Mucosa of stomach (tissue), 1 donor: ENCODE measurements around the gene C1orf167.

ENCODE experiments used
- H3K27me3 ChIP-seq: one replicate; pipeline ENCODE4 v1.7.0; 2013; ENCODE audit warnings: mild to moderate bottlenecking, low read length; ENCODE audit not compliant: control insufficient read depth, insufficient read depth
- H3K36me3 ChIP-seq: one replicate; pipeline ENCODE4 v1.7.0; 2013; ENCODE audit warnings: low read length; ENCODE audit not compliant: control insufficient read depth, insufficient read depth
- H3K4me1 ChIP-seq: one replicate; pipeline ENCODE4 v1.7.0; 2013; ENCODE audit warnings: mild to moderate bottlenecking, low read length; ENCODE audit not compliant: control insufficient read depth, insufficient read depth
- H3K4me3 ChIP-seq: one replicate; pipeline ENCODE4 v1.7.0; 2013; ENCODE audit warnings: low read length
- H3K9ac ChIP-seq: one replicate; pipeline ENCODE4 v1.7.0; 2013; ENCODE audit warnings: mild to moderate bottlenecking, low read length, moderate library complexity
- H3K9me3 ChIP-seq: one replicate; pipeline ENCODE4 v1.7.0; 2013; ENCODE audit warnings: mild to moderate bottlenecking, low read length, moderate library complexity; ENCODE audit not compliant: control insufficient read depth
- donor health status: Pancreatic carcinoma.

The C1orf167 gene

DNA sequence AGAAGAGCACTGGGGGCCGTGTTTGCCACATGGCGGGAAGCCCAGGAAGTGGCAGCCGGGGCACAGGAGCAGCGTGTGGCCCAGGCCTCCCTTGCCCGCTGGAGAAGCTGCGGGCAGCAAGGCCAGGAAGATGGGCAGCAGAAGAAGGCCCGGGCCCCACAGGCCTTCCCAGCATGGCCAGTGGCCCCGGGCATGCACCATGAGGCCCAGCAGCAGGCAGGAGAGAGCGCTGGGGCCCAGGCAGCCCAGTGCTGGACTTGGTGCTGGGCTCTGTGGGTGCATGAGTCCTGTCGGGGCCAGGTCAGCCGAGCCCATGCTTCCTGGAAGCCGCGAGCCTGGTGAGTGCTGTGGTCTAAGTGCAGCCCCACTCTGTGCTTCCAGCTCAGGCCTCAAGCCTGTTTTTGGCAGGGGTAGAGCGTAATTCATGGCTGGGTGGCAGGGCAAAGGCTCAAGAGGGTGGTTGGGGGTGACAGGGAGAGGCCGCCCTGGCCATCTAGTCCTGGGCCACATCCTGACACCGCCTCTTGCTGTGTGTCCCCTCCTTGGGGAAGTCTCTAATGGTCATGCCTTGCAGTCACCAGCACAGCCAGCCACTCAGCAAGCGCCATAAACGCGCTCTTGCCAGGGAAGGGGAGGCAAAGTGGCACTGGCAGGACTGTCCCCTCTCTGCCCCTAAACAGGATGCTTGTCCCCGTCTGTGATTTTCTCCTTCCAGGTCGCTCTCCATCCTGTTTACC lies 22.4 kb downstream of the C1orf167 start:
- H3K4me1 ChIP-seq: peaks cover 50% of the 10 kb centered on the region
- H3K36me3 ChIP-seq: no peaks in the 10 kb centered on the region
- no peaks in the 10 kb centered on the region for H3K27me3 ChIP-seq
- H3K9me3 ChIP-seq: no peaks in the 10 kb centered on the region
- peak overlapping the region; percentile 53 for H3K9ac ChIP-seq
- H3K4me3 ChIP-seq: no peak overlapping the region

GRCh38 chr1:11784993-11785769 lies 23.2 kb downstream of the C1orf167 start:
- no peaks in the 10 kb centered on the region for H3K27me3 ChIP-seq
- H3K4me3 ChIP-seq: peak overlapping the region; percentile 41
- peaks cover 7% of the 10 kb centered on the region for H3K36me3 ChIP-seq
- H3K4me1 ChIP-seq: peaks cover 57% of the 10 kb centered on the region
- peak overlapping the region; percentile 53 for H3K9ac ChIP-seq
- H3K9me3 ChIP-seq: no peaks in the 10 kb centered on the region

GRCh38 chr1:11786168-11786567 lies 24.2 kb downstream of the C1orf167 start:
- H3K27me3 ChIP-seq: no peaks in the 10 kb centered on the region
- no peak overlapping the region for H3K4me3 ChIP-seq
- no peak overlapping the region for H3K9ac ChIP-seq
- peaks cover 67% of the 10 kb centered on the region for H3K4me1 ChIP-seq
- H3K36me3 ChIP-seq: peaks cover 11% of the 10 kb centered on the region
- H3K9me3 ChIP-seq: no peaks in the 10 kb centered on the region

DNA sequence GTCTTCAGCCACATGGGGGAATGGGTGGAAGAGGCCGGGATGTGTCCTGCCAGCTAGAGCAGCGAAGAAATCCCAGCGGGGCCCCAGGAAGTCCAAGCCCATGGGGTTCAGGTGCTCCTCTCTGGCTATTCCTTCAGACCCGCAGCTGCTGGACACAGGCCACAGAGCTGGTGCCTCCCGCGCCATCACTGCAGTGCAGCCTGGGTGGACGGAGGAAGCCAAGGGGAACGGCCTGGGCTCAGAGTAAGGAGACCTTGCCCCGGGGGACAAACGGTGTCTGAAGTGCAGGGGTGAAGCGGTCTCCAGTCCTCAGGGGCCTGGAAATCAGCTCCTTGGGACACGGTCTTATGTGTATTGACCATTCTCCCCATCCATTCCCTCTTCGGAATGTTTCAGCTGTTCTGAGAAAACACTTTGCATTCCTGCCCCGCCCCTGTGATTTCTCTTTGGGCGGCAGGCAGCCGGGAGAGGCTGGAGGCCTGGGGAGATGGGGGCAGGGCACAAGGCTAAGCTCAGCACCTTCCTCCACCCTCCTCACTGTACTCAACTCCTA lies 25.3 kb downstream of the C1orf167 start:
- Histone ChIP-seq H3K4me1 (peaks cover 79% of the 10 kb centered on the region), H3K4me3 (no peak overlapping the region), H3K27me3 (no peaks in the 10 kb centered on the region), H3K36me3 (peaks cover 15% of the 10 kb centered on the region), H3K9ac (peak overlapping the region; percentile 56), H3K9me3 (no peaks in the 10 kb centered on the region)

DNA sequence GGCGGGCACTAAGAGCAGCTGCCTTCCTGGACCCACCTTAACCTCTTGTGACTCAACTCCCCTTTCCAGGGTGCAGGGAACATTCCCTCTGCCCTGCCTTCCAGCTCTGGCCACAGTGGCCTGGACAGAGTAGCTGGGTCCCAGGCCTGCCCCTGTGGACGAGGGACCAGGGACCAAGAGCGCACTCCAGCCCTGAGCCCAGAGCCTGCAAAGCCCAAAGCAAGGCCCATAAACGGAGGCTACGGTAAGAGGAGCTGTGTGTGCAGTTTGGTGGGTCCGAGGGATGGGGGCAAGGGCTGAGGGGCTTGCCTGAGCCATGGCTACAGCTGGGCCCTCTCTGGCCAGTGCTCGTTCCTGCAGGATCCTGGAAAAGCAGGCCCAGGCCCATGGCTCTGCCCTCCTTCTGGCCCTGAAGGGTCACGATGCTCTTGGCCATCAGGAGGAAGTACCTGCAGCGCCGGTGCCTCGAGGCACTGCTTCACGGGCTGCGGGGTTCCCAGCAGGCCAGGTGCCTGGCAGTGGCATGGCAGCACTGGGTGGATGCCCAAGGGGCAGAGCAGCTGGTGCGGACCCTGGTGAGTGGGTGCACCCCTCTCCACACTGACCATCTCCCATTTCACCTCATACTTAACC lies 25.9 kb downstream of the C1orf167 start:
- Histone ChIP-seq H3K9me3 (no peaks in the 10 kb centered on the region), H3K36me3 (peaks cover 15% of the 10 kb centered on the region), H3K4me1 (peaks cover 83% of the 10 kb centered on the region), H3K27me3 (no peaks in the 10 kb centered on the region), H3K9ac (peak overlapping the region; percentile 56), H3K4me3 (no peak overlapping the region)

DNA sequence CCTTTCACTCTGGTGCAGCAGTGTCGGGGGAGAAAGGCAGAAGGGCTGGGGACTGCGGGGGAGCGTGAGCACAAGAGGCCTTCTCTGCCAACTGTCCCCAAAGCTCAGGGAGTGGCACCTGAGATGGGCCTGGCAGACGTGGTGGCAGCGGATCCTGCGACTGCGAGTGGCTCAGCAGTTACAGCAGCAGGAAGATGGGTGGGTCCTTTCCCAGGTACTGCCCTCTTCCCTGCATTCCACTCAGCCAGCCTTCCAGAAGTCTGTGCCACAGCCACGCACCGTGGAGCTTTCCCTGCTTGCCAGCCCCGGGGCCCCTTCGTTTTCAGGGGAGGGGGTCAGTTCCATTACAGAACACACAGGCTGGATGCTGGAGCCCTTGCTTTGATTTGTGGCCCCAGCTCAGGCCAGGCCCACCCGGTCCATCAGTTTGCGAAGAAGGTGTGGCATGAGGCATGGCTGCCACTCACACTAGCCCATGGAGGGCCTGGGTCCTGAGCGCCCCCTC lies 26.6 kb downstream of the C1orf167 start:
- Histone ChIP-seq H3K36me3 (peaks cover 15% of the 10 kb centered on the region), H3K9me3 (no peaks in the 10 kb centered on the region), H3K9ac (peak overlapping the region; percentile 18), H3K27me3 (no peaks in the 10 kb centered on the region), H3K4me3 (no peak overlapping the region), H3K4me1 (peaks cover 83% of the 10 kb centered on the region)

DNA sequence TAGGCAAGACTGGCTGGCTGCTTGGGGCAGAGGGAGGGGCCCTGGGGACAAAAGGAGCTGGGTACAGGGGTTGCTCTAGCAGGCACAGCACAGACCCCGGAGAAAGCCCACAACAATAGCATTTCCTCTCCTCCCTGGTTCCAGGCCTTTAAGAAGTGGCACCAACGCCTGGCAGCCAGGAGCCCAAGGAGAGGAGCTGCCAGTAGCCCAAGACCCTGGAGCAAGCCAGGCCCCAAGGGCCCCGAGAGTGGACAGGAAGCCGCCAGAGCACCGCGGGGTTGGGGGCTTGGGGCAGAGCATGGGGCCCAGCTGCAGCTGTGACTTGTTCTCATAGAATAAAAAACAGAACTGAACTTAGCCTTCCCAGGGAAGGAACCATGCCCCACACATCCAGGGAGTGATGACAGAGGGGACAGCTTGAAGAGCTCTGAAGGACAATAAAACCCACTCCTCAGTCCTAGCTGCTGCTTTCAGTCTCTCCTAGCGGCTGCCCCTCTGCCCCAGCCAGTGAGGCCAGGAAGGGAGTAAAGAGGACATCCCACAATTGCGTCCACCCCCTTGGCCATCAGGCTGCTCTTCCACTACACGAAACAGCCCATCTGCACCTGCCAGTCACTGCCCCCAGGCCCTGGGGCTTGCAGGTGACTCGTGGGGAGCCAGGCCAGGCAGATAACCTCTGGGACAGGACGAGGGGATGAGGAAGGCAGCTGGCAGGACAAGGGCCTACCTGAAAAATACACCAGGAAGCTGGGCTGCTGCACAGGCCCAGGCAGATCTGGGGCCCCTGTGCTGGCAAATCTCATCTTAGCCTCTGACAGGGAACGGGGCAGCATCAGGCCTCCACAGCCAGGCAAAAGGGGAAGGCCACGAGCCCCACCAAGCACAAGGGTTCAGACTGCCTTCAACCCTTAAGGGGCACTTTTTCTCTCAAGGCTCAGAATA lies 27.4 kb downstream of the C1orf167 start:
- H3K4me1 ChIP-seq: peaks cover 83% of the 10 kb centered on the region
- no peak overlapping the region for H3K4me3 ChIP-seq
- peaks cover 23% of the 10 kb centered on the region for H3K36me3 ChIP-seq
- H3K9ac ChIP-seq: peak overlapping the region; percentile 54
- no peaks in the 10 kb centered on the region for H3K9me3 ChIP-seq
- no peaks in the 10 kb centered on the region for H3K27me3 ChIP-seq

- Histone ChIP-seq H3K4me1 (peaks cover 74% of the 10 kb centered on the region), H3K4me3 (no peak overlapping the region), H3K36me3 (peaks cover 31% of the 10 kb centered on the region), H3K9ac (peak overlapping the region; percentile 54), H3K9me3 (no peaks in the 10 kb centered on the region), H3K27me3 (no peaks in the 10 kb centered on the region)
Observed at GRCh38 chr1:11790101-11790879, 28.3 kb downstream of the C1orf167 start.

DNA sequence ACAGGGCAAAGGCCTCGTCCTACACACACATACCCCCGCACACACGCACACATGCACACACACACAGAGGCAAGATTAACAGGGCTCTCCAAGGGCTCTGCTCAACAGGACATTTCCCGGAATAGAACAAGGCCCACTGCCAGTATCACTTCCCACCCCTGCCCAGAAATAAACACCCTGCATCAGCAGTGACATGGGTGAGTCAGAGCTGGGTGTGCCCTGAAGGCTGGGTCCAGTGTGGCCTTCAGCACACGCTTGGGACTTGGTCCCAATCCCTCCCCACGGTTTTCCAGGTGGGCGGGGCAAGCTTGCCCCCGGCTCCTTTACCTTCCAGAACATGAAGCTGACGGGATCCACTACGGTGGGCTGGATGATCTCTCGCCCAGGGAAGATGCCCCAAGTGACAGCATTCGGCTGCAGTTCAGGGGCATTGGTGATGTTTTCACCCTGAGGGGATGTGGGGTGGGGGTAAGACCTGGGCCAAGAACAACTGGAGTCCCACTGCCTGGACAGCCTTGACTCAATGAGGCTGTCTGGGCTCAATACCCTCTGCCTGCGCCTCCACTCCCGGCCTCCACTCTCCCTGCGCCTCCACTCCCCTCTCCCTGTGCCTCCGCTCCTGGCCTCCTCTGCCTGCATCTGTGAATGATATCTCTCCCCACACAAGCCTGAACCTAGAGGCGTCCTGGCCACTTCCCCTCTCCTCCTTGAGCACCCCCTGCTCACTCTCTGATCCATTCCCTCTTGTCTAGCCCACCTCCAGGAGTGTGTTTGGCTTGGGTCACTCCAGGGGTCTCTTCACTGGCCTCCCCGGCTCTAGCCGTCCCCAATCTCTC lies 29.1 kb downstream of the C1orf167 start:
- no peak overlapping the region for H3K4me3 ChIP-seq
- peaks cover 66% of the 10 kb centered on the region for H3K4me1 ChIP-seq
- no peaks in the 10 kb centered on the region for H3K27me3 ChIP-seq
- H3K36me3 ChIP-seq: peaks cover 39% of the 10 kb centered on the region
- H3K9ac ChIP-seq: peak overlapping the region; percentile 54
- no peaks in the 10 kb centered on the region for H3K9me3 ChIP-seq

DNA sequence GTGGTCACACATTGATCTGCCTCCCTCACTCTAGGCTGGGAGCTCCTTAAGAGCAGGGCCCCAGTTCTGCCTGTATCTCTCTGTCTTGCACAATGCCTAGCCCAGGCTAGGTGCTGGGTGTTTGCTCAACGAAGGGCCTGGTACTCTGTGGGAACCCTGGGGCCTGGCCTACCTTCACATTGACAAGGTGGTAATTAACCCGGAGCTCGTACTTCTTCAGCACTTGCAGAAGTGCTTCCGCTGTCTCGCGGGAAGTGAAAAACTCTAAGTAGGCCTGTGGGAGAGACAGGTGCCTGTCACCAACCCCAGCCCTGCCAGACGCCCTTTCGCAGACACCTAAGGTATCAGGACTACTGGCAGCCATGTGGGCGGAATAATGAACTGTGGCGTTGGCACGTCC lies 30.1 kb downstream of the C1orf167 start:
- Histone ChIP-seq H3K27me3 (no peaks in the 10 kb centered on the region), H3K4me3 (no peak overlapping the region), H3K36me3 (peaks cover 42% of the 10 kb centered on the region), H3K4me1 (peaks cover 57% of the 10 kb centered on the region), H3K9me3 (no peaks in the 10 kb centered on the region), H3K9ac (peak overlapping the region; percentile 53)
